HG03159 (cell line): Measurements from ENCODE around the gene FHOD1.
A peak's percentile ranks its signal among the peaks of the same experiment; 100 is the strongest.

Source experiments
- ATAC-seq: cut with Tn5 transposase; IDR thresholded peaks from one replicate; pipeline ENCODE4 v1.9.1; 2021; ENCODE audit warnings: mild to moderate bottlenecking, moderate library complexity; ENCODE audit not compliant: unreplicated experiment

FHOD1 gene

GRCh38 chr16:67252609-67253497, 5.6 kb upstream of the FHOD1 start:
- no peak for ATAC-seq

- ATAC-seq, result no peak
These were observed 2.7 kb upstream of the FHOD1 start for GRCh38 chr16:67250045-67250327.

GRCh38 chr16:67249178-67250044, 2.1 kb upstream of the FHOD1 start:
- ATAC-seq, result no peak

- ATAC-seq, result no peak
These were observed 1.3 kb upstream of the FHOD1 start, which contains the start of gene SLC9A5 for GRCh38 chr16:67248401-67249177. Gene SLC9A5, plus strand, starts transcription at chr16:67248979. Its CDS starts 36 bp downstream, at chr16:67249015.

- no peak for ATAC-seq
These were observed 756 bp upstream of the FHOD1 start for GRCh38 chr16:67248073-67248400.

GRCh38 chr16:67246756-67247191, 507 bp downstream of the FHOD1 start:
- ATAC-seq, result no peak

GRCh38 chr16:67246081-67246755, 1.1 kb downstream of the FHOD1 start:
- ATAC-seq, result no peak

GRCh38 chr16:67245674-67246080, 1.6 kb downstream of the FHOD1 start:
- ATAC-seq, result no peak

GRCh38 chr16:67245186-67245585, 2.1 kb downstream of the FHOD1 start:
- no peak for ATAC-seq

GRCh38 chr16:67244387-67245185, 2.7 kb downstream of the FHOD1 start:
- peak; percentile 57 for ATAC-seq

- ATAC-seq, result no peak
These were observed 3.8 kb downstream of the FHOD1 start for GRCh38 chr16:67243481-67243880.

GRCh38 chr16:67242138-67242730, 5.0 kb downstream of the FHOD1 start:
- ATAC-seq, result no peak

GRCh38 chr16:67241008-67241900, 6.0 kb downstream of the FHOD1 start:
- ATAC-seq, result no peak

- no peak for ATAC-seq
These were observed 6.8 kb downstream of the FHOD1 start for GRCh38 chr16:67240506-67240905.

GRCh38 chr16:67238806-67239470, 8.3 kb downstream of the FHOD1 start:
- ATAC-seq, result no peak

GRCh38 chr16:67238278-67238575, 9.1 kb downstream of the FHOD1 start:
- no peak for ATAC-seq

GRCh38 chr16:67237396-67238277, 9.6 kb downstream of the FHOD1 start:
- no peak for ATAC-seq
